Head of caudate nucleus (tissue), 42 donors: Measurements from ENCODE around the gene MALRD1.

Source experiments
- DNase-seq, 42 donors: peaks; one replicate each; pipeline versions ENCODE4 v3.0.0 to v3.0.0-alpha.2; 2020 to 2021; ENCODE audit warnings: mixed read lengths in 7 of 42
- intact Hi-C: fragments of 100-400 bp; cut with DNase I; formaldehyde crosslinking; loops from one replicate; pipeline ENCODE4 v1.15.0; 2022

MALRD1 gene

DNA sequence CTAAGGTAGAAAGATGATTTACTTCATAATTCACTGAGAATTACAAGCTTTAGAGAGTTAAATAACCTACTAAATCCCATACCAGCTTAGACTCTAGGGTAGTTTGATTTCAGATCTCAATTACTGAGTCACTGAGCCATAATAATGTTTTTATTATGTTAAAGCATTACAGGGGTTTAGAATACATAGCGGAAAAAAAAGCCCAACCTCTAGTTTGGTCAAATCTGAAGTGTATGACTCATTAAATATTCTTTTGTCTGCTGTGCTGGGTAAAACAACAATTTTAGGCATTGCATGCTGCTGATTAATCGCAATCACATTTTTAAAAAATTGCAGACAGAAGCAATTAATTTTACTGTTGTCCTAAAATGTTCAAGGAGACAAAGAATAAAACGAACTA is 48.5 kb downstream of the MALRD1 start:
- intact Hi-C loops, result no loop called here
- no peak for DNase-seq

- no peak for DNase-seq
- intact Hi-C loops, result no loop called here
Measured at GRCh38 chr10:19098803-19099202, 50.2 kb downstream of the MALRD1 start.

DNA sequence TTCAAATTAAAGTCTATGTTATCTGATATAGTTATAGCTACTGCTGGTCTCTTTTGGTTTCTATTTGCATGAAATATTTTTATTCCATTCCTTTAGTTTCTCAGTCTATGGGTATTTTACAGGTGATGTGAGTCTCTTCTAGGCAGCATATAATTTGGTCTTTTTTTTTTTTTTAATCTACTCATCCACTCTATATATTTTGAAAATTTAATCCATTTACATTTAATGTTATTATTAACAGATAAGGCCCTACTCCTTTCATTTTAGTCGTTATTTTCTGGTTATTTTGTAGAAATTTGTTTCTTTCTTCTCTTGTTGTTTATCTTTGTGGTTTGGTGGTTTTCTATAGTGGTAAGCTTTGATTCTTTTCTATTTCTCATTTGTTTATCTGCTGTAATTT is 58.8 kb downstream of the MALRD1 start:
- intact Hi-C loops, result no loop called here
- DNase-seq, result no peak

- DNase-seq, result no peak
- intact Hi-C loops, result no loop called here
Measured at GRCh38 chr10:19111501-19112267, 63.1 kb downstream of the MALRD1 start.

DNA sequence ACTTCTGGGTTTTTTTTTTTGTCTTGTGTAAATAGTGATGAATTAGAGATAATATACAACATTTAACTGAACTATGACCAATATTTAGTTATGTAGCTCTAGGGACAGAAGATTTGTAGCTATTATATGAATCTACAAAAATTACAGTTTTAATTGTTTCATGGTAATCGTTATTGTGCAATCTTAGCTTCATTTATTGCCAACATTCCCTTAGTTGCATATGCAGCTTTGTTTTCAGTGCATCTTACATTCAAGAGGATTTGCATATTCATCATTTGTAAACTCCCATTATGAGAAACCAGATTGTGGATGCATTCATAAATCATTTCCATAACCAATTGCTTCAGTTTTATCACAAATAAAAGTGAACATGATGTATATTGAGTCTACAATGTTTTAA is 68.8 kb downstream of the MALRD1 start:
- DNase-seq, result no peak
- intact Hi-C loops, result no loop called here

DNA sequence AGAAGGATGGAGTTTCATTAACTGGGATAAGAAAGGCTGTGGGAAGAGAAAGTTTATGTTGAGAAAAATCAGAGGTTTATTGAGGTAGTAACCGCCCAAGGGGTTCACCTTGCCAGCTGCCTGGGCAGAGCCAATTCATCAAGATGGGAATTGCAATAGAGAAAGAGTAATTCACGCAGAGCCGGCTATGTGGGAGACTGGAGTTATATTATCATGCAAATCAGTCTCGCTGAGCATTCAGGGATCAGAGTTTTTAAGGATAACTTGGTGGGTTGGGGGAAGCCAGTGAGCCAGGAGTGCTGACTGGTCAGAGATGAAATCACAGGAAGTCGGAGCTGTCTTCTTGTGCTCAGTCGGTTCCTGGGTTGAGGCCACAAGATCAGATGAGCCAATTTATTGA is 70.6 kb downstream of the MALRD1 start:
- intact Hi-C loops, result no loop called here
- no peak for DNase-seq

GRCh38 chr10:19120381-19120908 is 71.8 kb downstream of the MALRD1 start:
- DNase-seq, result no peak
- intact Hi-C loops, result no loop called here

GRCh38 chr10:19133992-19134391 is 85.4 kb downstream of the MALRD1 start:
- intact Hi-C loops, result no loop called here
- no peak for DNase-seq

- DNase-seq, result no peak
- intact Hi-C loops, result no loop called here
Measured at GRCh38 chr10:19142967-19143366, 94.4 kb downstream of the MALRD1 start.

DNA sequence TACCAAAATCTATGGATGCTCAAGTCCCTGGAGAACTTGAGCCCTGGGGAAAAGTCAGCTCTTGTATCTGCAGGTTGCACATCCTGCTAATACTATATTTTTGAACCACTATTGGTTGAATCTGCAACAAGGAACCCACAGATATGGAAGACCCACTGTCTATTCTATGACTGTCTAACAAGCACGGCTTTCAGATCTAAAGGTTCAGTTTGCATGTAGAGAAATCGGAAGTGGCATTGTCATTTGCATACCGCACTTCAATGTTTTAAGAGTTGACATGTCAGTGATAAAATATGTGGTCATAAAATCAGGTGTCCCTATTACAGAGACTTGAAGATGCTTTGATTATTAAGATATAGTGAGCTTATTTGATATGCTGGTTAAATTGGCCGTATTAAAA is 95.6 kb downstream of the MALRD1 start:
- intact Hi-C loops, result no loop called here
- no peak for DNase-seq

DNA sequence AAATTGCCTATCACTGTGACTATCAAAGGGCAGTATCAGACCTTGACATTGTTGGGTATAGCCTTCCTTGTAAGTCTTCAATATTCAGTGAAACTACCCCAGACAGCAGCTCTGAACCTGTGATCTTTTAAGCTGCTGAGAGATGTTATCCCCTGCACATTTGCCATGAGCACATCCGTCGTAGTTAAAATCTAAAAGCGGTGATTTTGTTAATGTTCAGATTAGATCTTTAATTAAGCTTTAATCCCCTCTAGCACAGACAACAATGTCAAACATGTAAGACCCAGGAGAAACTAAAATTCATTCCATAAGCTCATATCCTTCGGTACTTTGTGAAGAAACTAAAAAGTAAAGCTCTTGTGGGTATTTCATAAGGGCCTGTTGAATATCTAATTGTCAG is 105.8 kb downstream of the MALRD1 start:
- intact Hi-C loops, result no loop called here
- DNase-seq, result no peak

GRCh38 chr10:19158358-19158757 is 109.8 kb downstream of the MALRD1 start:
- intact Hi-C loops, result no loop called here
- no peak for DNase-seq

DNA sequence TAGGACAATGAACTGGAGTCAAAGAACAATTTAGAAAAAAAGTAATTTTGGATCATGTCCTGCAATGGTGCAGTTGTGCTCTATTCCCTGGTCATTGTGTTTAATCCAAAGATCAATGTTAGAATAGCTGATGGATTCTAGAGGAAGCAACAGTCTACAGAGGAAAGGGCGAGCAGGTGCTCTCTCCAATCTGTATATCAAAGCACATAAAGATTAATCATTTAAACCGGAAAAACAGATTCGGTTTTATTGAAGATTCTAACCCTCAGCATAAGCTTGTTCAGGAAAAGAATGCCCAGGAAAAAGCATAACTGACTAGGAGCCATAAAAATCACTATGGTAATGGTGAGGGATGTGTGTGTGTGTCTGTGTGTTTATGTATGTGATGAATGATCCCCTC is 110.3 kb downstream of the MALRD1 start:
- DNase-seq, result no peak
- intact Hi-C loops, result no loop called here

GRCh38 chr10:19164461-19164860 is 115.9 kb downstream of the MALRD1 start:
- no peak for DNase-seq
- intact Hi-C loops, result no loop called here

DNA sequence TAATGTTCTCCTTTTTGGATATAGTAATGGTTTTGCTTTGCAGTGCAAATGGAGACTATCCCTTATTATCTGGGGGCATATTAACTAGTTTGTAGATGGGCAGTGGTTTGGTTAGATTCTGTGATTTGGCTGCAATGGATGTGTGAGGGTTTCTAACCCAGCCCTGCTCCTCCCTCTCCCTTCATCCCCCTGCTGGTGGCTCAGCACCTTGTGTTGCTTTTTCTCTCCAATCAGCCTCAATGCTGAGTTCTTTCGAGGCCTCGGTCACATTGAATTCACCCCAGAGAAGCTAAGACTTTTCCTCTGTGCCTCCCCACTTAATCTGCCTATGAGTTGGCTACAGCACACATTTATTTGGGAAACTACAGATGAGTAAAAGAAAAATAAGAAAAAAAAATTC is 120.0 kb downstream of the MALRD1 start:
- intact Hi-C loops, result no loop called here
- no peak for DNase-seq

DNA sequence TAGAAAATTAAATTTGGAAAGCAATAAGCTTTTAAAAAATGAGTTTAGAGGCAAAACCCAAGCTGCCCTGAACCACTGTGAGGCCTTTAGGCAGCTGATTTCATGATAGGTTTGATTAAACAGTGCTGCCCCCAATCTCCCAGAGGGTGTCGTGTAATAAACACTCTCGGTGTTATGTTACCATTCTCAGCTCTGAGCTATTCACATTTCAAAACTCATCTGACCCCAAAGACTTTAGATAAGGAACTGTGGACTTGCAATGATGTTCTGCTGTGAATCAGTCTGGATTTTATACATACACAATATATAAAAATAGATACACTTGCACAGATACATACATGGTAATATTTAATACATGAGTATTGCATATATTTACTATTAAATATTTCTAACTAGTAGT is 120.4 kb downstream of the MALRD1 start:
- intact Hi-C loops, result no loop called here

GRCh38 chr10:19169684-19170083 is 121.1 kb downstream of the MALRD1 start:
- DNase-seq, result no peak
- intact Hi-C loops, result no loop called here

More for the DNA sequence above, 120.4 kb downstream of the MALRD1 start:
- no peak for DNase-seq

- intact Hi-C loops, result no loop called here
- no peak for DNase-seq
Measured at GRCh38 chr10:19178675-19179074, 130.1 kb downstream of the MALRD1 start.

DNA sequence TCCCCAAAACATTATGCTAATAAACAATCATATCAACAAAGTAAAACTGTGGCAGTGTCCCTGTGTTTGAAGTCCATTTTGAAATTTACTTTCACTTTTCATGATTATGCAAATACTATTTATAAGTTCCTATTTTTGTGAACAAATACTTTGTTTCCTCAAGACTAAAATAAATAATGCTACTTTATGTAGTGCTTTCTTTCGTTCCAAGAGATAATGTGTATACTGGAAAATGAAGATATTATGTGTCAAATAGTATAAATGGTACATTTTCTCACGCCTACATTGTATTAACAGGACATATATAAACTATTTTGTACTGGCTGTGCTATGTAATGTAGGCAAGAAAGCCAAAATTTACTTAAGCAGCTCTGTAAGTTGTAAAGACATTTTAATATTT is 136.3 kb downstream of the MALRD1 start:
- DNase-seq, result no peak
- intact Hi-C loops, result no loop called here

- no peak for DNase-seq
- intact Hi-C loops, result no loop called here
Measured at GRCh38 chr10:19194866-19195265, 146.3 kb downstream of the MALRD1 start.

GRCh38 chr10:19195698-19196097 is 147.1 kb downstream of the MALRD1 start:
- intact Hi-C loops, result no loop called here
- no peak for DNase-seq
